ENCODE results near the gene ALDH2.
"Not testable (repeated sequence)": the region's sequence is repeated elsewhere in the genome, so short reads cannot be mapped to it uniquely, and the experiment has no call there.

DNA sequence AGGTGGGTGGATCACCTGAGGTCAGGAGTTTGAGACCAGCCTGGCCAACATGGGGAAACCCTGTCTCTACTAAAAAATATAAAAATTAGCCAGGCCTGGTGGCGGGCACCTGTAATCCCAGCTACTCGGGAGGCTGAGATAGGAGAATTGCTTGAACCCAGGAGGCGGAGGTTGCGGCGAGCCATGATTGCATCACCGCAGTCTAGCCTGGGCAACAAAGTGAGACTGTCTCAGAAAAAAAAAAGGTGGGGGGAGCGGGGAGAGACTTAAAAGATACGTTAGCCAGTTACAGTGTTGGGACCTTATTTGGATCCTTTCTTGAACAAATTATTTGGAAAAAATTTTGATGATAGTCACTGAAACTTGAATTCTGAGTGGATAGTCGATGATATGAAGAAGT is 27.2 kb upstream of the ALDH2 start:
- TF ChIP-seq, protein P1, sequence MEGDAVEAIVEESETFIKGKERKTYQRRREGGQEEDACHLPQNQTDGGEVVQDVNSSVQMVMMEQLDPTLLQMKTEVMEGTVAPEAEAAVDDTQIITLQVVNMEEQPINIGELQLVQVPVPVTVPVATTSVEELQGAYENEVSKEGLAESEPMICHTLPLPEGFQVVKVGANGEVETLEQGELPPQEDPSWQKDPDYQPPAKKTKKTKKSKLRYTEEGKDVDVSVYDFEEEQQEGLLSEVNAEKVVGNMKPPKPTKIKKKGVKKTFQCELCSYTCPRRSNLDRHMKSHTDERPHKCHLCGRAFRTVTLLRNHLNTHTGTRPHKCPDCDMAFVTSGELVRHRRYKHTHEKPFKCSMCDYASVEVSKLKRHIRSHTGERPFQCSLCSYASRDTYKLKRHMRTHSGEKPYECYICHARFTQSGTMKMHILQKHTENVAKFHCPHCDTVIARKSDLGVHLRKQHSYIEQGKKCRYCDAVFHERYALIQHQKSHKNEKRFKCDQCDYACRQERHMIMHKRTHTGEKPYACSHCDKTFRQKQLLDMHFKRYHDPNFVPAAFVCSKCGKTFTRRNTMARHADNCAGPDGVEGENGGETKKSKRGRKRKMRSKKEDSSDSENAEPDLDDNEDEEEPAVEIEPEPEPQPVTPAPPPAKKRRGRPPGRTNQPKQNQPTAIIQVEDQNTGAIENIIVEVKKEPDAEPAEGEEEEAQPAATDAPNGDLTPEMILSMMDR (IDR thresholded peaks at IDR 0.05): not testable (repeated sequence)
- not testable (repeated sequence) for TF ChIP-seq POLR2A (IDR thresholded peaks at IDR 0.05)

Measured in uterus (tissue), 2 donors.